Cardiac muscle cell (in vitro differentiated cells and primary cell): Measurements from ENCODE around the gene SF1. TPM values are rescaled to one million over a fixed set of nuclear protein-coding genes. Genes with fewer than 3 reads are reported as not detected.

Source experiments
- DNase-seq, 2 donors: peaks; one replicate each; pipeline versions ENCODE4 v3.0.0 to v3.0.0-alpha.2; 2010 to 2017; ENCODE audit warnings: low read depth in 1 of 2, low spot score in 1 of 2
- H3K27ac ChIP-seq: fragments of 200-600 bp; sonication (generic); 2 replicates; pipeline ENCODE4 v1.5.1; 2016
- H3K27me3 ChIP-seq: fragments of 200-600 bp; sonication (generic); 2 replicates; pipeline ENCODE4 v1.6.0; 2016; ENCODE audit warnings: control low read depth
- H3K36me3 ChIP-seq: fragments of 200-600 bp; sonication (generic); 2 replicates; pipeline ENCODE4 v1.5.1; 2016; ENCODE audit warnings: control low read depth
- H3K4me1 ChIP-seq: fragments of 200-600 bp; sonication (generic); 2 replicates; pipeline ENCODE4 v1.8.1; 2017; ENCODE audit warnings: low read depth, mild to moderate bottlenecking, mixed run types
- H3K4me3 ChIP-seq: fragments of 200-600 bp; sonication (generic); 2 replicates; pipeline ENCODE4 v1.5.1; 2016; ENCODE audit warnings: mild to moderate bottlenecking
- H3K9me3 ChIP-seq: fragments of 200-600 bp; sonication (generic); 2 replicates; pipeline ENCODE4 v1.5.1; 2017; ENCODE audit warnings: low read depth, mild to moderate bottlenecking, control low read depth
- polyA plus RNA-seq: library from polyadenylated mRNA; unstranded; fragments of >200 nt; fragmentation: Nextera tagmentation; extraction: Ambion mirVana; gene quantifications from 2 replicates; pipeline ENCODE4 v1.2.1, GENCODE V29; 2016
- total RNA-seq: library from RNA; depleted of rRNA; stranded (reverse); fragments of >200 nt; gene quantifications from 2 replicates; pipeline ENCODE4 v1.2.3, GENCODE V29; 2016
- TF ChIP-seq, protein P1 (sequence below): IDR thresholded peaks from 2 replicates; pipeline ENCODE4 v1.5.1; 2012; ENCODE audit warnings: low read depth, mild to moderate bottlenecking, low read length

The SF1 gene
- total and polyA plus RNA-seq, 2 experiments from 2014 or later: 143 to 360 TPM

DNA sequence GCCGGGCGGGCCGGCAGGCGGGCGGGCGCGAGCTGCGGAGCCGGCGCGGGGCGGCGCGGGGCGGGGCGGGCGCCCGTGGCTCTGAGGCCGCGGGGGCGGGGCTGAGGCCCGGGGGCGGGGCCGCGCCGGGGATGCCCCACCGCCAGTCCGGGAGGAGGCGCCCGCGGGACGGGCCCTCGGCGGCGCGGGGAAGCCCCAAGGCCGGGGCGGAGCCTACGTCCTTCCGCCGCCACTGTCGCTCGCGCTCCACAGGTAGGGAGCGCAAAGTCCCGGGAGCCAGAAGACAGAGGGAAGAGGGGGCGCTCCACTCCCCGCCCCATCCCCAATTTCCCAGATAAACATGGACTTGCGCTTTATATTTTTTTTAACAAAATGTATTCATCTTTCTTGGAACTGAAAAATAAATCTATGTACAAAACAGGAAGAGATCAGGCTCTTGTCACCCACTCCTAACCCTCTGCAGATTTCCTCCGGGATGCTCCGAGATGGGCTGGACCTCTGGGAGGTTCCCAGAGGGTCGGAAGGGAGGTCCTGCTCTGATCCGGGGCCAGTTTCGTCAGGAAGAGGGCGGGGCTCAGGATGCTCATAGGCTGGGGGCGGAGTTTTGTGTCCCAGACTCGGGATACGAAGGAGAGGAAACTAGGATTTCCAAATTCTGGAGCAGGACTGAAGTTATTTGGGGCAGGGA, 25.0 kb upstream of the SF1 start, which contains the start of gene MAP4K2:
Gene MAP4K2 (minus strand): TSS at position 57 of the 688 bp plus-strand sequence. CDS start 65 bp downstream, outside the sequence.
- Histone ChIP-seq H3K9me3 (no peaks in the 10 kb centered on the region), H3K36me3 (peaks cover 21% of the 10 kb centered on the region), H3K4me3 (peak within 1 kb of the TSS; percentile 70), H3K27me3 (no peaks in the 10 kb centered on the region), H3K27ac (peak within 1 kb of the TSS; percentile 18), H3K4me1 (peaks cover 6% of the 10 kb centered on the region)
- TF ChIP-seq, protein P1, sequence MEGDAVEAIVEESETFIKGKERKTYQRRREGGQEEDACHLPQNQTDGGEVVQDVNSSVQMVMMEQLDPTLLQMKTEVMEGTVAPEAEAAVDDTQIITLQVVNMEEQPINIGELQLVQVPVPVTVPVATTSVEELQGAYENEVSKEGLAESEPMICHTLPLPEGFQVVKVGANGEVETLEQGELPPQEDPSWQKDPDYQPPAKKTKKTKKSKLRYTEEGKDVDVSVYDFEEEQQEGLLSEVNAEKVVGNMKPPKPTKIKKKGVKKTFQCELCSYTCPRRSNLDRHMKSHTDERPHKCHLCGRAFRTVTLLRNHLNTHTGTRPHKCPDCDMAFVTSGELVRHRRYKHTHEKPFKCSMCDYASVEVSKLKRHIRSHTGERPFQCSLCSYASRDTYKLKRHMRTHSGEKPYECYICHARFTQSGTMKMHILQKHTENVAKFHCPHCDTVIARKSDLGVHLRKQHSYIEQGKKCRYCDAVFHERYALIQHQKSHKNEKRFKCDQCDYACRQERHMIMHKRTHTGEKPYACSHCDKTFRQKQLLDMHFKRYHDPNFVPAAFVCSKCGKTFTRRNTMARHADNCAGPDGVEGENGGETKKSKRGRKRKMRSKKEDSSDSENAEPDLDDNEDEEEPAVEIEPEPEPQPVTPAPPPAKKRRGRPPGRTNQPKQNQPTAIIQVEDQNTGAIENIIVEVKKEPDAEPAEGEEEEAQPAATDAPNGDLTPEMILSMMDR: peak; percentile 12
- DNase-seq: peak; percentile 89 to 93

DNA sequence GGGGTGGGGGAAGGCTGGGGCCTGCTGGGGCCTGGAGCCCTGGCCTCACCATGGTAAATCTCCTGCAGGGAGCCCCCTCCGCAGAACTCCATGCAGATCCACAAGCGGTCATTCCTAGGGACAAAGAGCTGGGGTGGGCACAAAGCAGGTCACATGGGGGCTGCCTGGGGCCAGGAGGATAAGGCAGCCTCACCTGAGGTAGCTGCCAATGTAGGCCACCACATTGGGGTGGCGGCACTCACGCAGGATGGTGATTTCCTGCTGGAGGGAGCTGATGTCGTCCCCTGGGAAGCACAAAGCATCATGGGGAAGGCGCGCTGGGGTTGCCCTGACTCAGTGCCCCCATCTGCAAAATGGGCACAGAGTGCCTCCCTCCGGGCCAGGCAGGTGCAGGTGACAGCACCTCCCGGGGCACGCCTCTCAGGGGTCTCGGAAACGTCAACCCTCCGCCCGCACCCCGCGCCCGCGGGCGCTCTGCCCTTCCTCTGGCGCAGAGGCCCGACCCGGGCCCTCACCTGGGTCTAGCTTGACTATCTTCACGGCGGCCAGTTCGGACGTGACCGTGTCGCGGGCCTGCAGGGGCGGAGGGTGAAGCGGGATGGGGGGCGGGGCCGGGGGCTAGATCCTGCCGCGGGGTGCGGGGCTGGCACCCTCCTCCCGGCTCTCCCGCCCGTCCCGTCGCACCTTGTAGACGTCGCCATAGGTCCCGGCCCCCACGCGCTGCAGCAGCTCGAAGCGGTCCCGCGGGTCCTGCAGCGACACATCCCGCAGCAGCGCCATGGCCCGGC, 24.2 kb upstream of the SF1 start:
- peaks cover 6% of the 10 kb centered on the region for H3K4me1 ChIP-seq
- H3K27ac ChIP-seq: no peak overlapping the region
- H3K27me3 ChIP-seq: no peaks in the 10 kb centered on the region
- H3K4me3 ChIP-seq: peak overlapping the region; percentile 70
- TF ChIP-seq, protein P1: no peak
- H3K36me3 ChIP-seq: peaks cover 21% of the 10 kb centered on the region
- no peaks in the 10 kb centered on the region for H3K9me3 ChIP-seq
- no peak for DNase-seq

DNA sequence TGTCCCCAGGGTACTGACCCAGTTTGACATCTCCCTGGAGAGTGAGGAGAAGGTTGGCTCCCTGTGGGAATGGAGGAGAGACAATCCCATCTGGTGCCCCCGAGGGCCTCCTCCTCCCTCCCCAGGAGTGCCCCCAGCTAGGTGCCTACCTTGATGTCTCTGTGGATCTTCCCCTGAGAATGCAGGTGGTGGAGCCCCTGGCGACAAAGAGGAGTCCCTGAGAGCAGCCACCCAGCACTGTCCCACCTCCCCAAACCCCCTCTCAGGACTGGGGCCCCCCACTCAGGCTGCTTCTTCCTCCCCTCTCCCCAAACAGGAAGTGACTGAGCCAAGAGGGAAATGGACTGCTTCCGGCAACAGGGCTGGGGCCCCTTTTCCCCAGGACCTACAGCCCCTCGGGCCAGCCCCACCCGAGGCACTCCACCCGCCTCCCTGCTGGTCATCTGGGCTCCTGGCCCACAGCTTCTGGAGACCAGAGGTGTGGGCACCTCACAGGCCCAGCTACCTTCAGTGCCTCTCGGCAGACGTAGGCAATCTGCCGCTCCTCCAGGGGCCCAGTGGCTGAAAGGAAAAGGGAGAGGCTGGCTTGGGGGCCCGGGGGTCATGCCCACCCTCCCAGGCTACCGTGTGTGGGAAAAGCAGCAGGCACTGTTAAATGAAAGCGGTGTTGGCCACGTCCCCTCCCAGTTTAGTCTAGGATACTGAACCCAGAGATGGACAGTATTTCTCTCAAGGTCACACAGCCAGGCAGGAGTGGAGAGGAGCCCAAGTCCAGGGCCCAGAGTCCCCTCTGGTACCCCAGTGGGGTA, 23.4 kb upstream of the SF1 start:
- TF ChIP-seq, protein P1: no peak
- Histone ChIP-seq H3K4me3 (no peak overlapping the region), H3K9me3 (no peaks in the 10 kb centered on the region), H3K27ac (no peak overlapping the region), H3K27me3 (no peaks in the 10 kb centered on the region), H3K4me1 (peaks cover 6% of the 10 kb centered on the region), H3K36me3 (peaks cover 21% of the 10 kb centered on the region)
- no peak for DNase-seq

DNA sequence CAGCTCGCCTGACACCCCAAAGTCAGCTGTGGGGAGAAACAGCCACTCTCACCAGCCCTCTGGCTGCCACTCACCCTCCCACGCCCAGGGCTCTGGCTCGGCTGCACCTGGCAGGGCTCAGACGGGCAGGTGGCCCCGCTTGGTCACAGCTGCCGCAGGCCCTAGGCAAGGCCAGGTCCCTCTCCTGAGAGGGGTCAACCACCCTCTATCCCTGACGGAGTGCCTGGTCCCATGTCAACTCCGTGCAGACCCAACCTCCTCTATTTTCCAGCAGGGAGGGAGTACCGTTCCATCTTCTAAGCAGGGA, 22.8 kb upstream of the SF1 start:
- DNase-seq: no peak
- Histone ChIP-seq H3K9me3 (no peaks in the 10 kb centered on the region), H3K4me1 (peaks cover 6% of the 10 kb centered on the region), H3K4me3 (no peak overlapping the region), H3K27me3 (no peaks in the 10 kb centered on the region), H3K36me3 (peaks cover 18% of the 10 kb centered on the region), H3K27ac (no peak overlapping the region)
- TF ChIP-seq, protein P1: no peak

DNA sequence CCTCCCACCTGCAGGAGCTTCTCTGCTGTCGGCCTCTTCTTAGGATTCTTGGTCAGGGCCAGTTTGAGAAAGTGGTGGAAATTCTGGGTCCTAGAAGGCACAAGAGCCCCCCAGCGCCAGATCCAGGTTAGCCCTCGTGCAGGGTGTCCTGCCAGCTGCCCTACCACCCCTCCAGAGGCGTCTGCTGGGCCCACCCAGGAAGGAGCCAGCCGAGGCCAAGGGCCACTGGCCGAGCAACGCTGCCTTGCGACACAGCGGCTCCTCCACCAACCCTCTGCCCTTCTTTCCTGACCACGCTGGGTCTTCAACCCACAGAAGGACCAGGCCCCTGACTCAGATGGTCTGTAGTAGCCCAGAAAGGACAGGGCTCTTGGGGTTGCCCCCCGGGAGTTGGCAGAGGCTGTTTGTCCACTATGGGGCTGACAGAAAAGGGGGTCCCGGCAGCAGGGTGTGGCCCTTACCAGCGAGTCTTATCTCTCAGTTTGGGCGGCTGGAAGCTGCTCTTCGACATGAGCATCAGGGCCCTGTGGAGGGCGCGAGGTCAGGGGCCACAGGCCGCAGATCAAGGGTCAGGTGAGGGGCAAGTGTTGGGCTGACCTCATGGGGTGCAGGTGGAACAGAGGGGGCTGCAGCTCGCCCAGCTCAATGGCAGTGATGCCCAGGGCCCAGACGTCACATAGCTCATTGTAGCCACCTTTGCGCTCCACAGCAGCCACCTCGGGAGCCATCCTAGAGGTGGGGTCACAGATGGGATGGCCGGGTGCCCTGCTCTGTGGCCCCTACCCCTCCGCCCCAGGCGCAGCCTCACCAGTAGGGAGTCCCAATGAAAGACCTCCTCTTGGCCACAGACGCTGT, 22.2 kb upstream of the SF1 start:
- Histone ChIP-seq H3K4me1 (peaks cover 6% of the 10 kb centered on the region), H3K4me3 (no peak overlapping the region), H3K36me3 (peaks cover 12% of the 10 kb centered on the region), H3K9me3 (no peaks in the 10 kb centered on the region), H3K27me3 (no peaks in the 10 kb centered on the region), H3K27ac (no peak overlapping the region)
- TF ChIP-seq, protein P1: no peak
- DNase-seq: no peak
